ENCODE measurements around the gene MEF2B.
A peak's percentile ranks its signal among the peaks of the same experiment; 100 is the strongest.
"Not testable (repeated sequence)": the region's sequence is repeated elsewhere in the genome, so short reads cannot be mapped to it uniquely, and the experiment has no call there.

MEF2B gene

GRCh38 chr19:19154768-19155494, 15.1 kb downstream of the MEF2B start:
- no peak for DNase-seq

GRCh38 chr19:19152668-19153384, 17.2 kb downstream of the MEF2B start:
- DNase-seq: no peak

GRCh38 chr19:19151418-19151817, 18.6 kb downstream of the MEF2B start:
- DNase-seq: no peak

GRCh38 chr19:19149435-19149834, 20.6 kb downstream of the MEF2B start:
- DNase-seq: no peak

- not testable (repeated sequence) for DNase-seq
Observed at GRCh38 chr19:19148504-19148903, 21.6 kb downstream of the MEF2B start.

- DNase-seq: no peak
Observed at GRCh38 chr19:19147344-19147743, 22.7 kb downstream of the MEF2B start.

- DNase-seq: no peak
Observed at GRCh38 chr19:19146865-19147264, 23.2 kb downstream of the MEF2B start.

- DNase-seq: peak; percentile 87
Observed at GRCh38 chr19:19145684-19146608, 24.1 kb downstream of the MEF2B start.

GRCh38 chr19:19145281-19145680, 24.8 kb downstream of the MEF2B start:
- no peak for DNase-seq

- DNase-seq: no peak
Observed at GRCh38 chr19:19142347-19142746, 27.7 kb downstream of the MEF2B start.

GRCh38 chr19:19140476-19140875, 29.6 kb downstream of the MEF2B start:
- DNase-seq: no peak

- no peak for DNase-seq
Observed at GRCh38 chr19:19139876-19140229, 30.2 kb downstream of the MEF2B start.

GRCh38 chr19:19138109-19138981, 31.7 kb downstream of the MEF2B start, which contains the start of gene TMEM161A:
TSS of gene TMEM161A (minus strand) at chr19:19138478. CDS start at chr19:19138428, 50 bp downstream.
- peak; percentile 98 for DNase-seq

- DNase-seq: peak; percentile 23
Observed at GRCh38 chr19:19137556-19138108, 32.4 kb downstream of the MEF2B start.

- DNase-seq: not testable (repeated sequence)
Observed at GRCh38 chr19:19135713-19136112, 34.4 kb downstream of the MEF2B start.

- DNase-seq: no peak
Observed at GRCh38 chr19:19134687-19135158, 35.3 kb downstream of the MEF2B start.

- no peak for DNase-seq
Observed at GRCh38 chr19:19133985-19134384, 36.1 kb downstream of the MEF2B start.

GRCh38 chr19:19132912-19133311, 37.2 kb downstream of the MEF2B start:
- no peak for DNase-seq

GRCh38 chr19:19131989-19132388, 38.1 kb downstream of the MEF2B start:
- DNase-seq: no peak

GRCh38 chr19:19126102-19126501, 44.0 kb downstream of the MEF2B start:
- DNase-seq: no peak

GRCh38 chr19:19123386-19123785, 46.7 kb downstream of the MEF2B start:
- no peak for DNase-seq

- DNase-seq: no peak
Observed at GRCh38 chr19:19122902-19123301, 47.2 kb downstream of the MEF2B start.
